Mesothelial cell of epicardium (in vitro differentiated cells): ENCODE results near the gene ARHGAP4. TPM values are rescaled to one million over a fixed set of nuclear protein-coding genes. Genes with fewer than 3 reads are reported as not detected.

Experiments
- DNase-seq, 2 experiments: peaks; one replicate each; pipeline ENCODE4 v3.0.0; 2021; ENCODE audit warnings: low spot score in 2 of 2; ENCODE audit not compliant: unreplicated experiment in 2 of 2
- H3K27ac Mint-ChIP-seq: 2 replicates; pipeline ENCODE4 v1.8.0; 2021; ENCODE audit warnings: mixed read lengths
- H3K27me3 Mint-ChIP-seq: 2 replicates; pipeline ENCODE4 v1.8.0; 2021; ENCODE audit warnings: low read depth, mixed read lengths
- H3K36me3 Mint-ChIP-seq: 2 replicates; pipeline ENCODE4 v1.8.0; 2021; ENCODE audit warnings: mixed read lengths
- H3K4me1 Mint-ChIP-seq: 2 replicates; pipeline ENCODE4 v1.8.0; 2021; ENCODE audit warnings: mixed read lengths
- H3K4me3 Mint-ChIP-seq: 2 replicates; pipeline ENCODE4 v1.8.0; 2021; ENCODE audit warnings: mild to moderate bottlenecking, moderate library complexity, mixed read lengths
- H3K9me3 Mint-ChIP-seq: 2 replicates; pipeline ENCODE4 v1.8.0; 2021; ENCODE audit warnings: mixed read lengths
- CTCF ChIP-seq: fragments of 200-600 bp; sonication (generic); IDR thresholded peaks from one replicate; pipeline ENCODE4 v1.5.0; 2021; ENCODE audit warnings: antibody characterized with exemption; ENCODE audit not compliant: unreplicated experiment
- total RNA-seq: library from RNA; stranded (reverse); gene quantifications from 3 replicates; pipeline ENCODE4 v1.2.1, GENCODE V29; 2021

Gene ARHGAP4
- total RNA-seq, 1 donor from 2014 or later = 62.8 TPM

GRCh38 chrX:153888344-153888743, 37.7 kb downstream of the ARHGAP4 start:
- peaks cover 16% of the 10 kb centered on the region for H3K9me3 Mint-ChIP-seq
- peaks cover 4% of the 10 kb centered on the region for H3K4me1 Mint-ChIP-seq
- no peaks in the 10 kb centered on the region for H3K36me3 Mint-ChIP-seq
- H3K4me3 Mint-ChIP-seq = no peak overlapping the region
- H3K27me3 Mint-ChIP-seq = peaks cover 51% of the 10 kb centered on the region
- no peak for TF ChIP-seq CTCF
- DNase-seq = no peak
- H3K27ac Mint-ChIP-seq = no peak overlapping the region

GRCh38 chrX:153887385-153887784, 38.7 kb downstream of the ARHGAP4 start:
- Mint-ChIP-seq H3K9me3 (peaks cover 10% of the 10 kb centered on the region), H3K4me1 (peaks cover 4% of the 10 kb centered on the region), H3K27me3 (peaks cover 57% of the 10 kb centered on the region), H3K36me3 (no peaks in the 10 kb centered on the region), H3K4me3 (no peak overlapping the region), H3K27ac (no peak overlapping the region)
- no peak for TF ChIP-seq CTCF
- DNase-seq = no peak

- no peaks in the 10 kb centered on the region for H3K4me1 Mint-ChIP-seq
- H3K9me3 Mint-ChIP-seq = peaks cover 10% of the 10 kb centered on the region
Measured at GRCh38 chrX:153886915-153887314, 39.1 kb downstream of the ARHGAP4 start.

GRCh38 chrX:153885968-153886903, 39.8 kb downstream of the ARHGAP4 start, which contains the start of gene L1CAM:
Gene L1CAM, minus strand, starts transcription at chrX:153886173. Its CDS starts 10,337 bp downstream, at chrX:153875836.
- DNase-seq = no peak
- Mint-ChIP-seq H3K27me3 (peaks cover 59% of the 10 kb centered on the region), H3K4me1 (no peaks in the 10 kb centered on the region), H3K4me3 (peak within 1 kb of the TSS; percentile 47), H3K36me3 (no peaks in the 10 kb centered on the region), H3K27ac (no peak within 1 kb of the TSS), H3K9me3 (peaks cover 10% of the 10 kb centered on the region)
- TF ChIP-seq CTCF = no peak

More at GRCh38 chrX:153886915-153887314, 39.1 kb downstream of the ARHGAP4 start:
- no peak overlapping the region for H3K4me3 Mint-ChIP-seq
- H3K27ac Mint-ChIP-seq = no peak overlapping the region
- no peak for DNase-seq
- no peak for TF ChIP-seq CTCF
- H3K36me3 Mint-ChIP-seq = no peaks in the 10 kb centered on the region
- peaks cover 59% of the 10 kb centered on the region for H3K27me3 Mint-ChIP-seq

- no peak for TF ChIP-seq CTCF
- Mint-ChIP-seq H3K4me3 (peak overlapping the region; percentile 47), H3K9me3 (peaks cover 10% of the 10 kb centered on the region), H3K36me3 (no peaks in the 10 kb centered on the region), H3K4me1 (no peaks in the 10 kb centered on the region), H3K27ac (no peak overlapping the region), H3K27me3 (peaks cover 57% of the 10 kb centered on the region)
- no peak for DNase-seq
Measured at GRCh38 chrX:153885208-153885787, 40.8 kb downstream of the ARHGAP4 start.
